AG04450 (cell line): ENCODE data around the gene ADAM12. TPM values are rescaled to one million over a fixed set of nuclear protein-coding genes. Genes with fewer than 3 reads are reported as not detected.

Experiments used
- CTCF ChIA-PET: fragments of 300-600, 350-600 bp; formaldehyde crosslinking; extraction: SDS; loops from one replicate; lab custom pipeline; 2022; ENCODE audit warnings: antibody characterized with exemption, inconsistent platforms; lab: Charles Lee
- POLR2A ChIA-PET: fragments of 350-600 bp; formaldehyde crosslinking; extraction: SDS; loops from one replicate; lab custom pipeline; 2021; ENCODE audit warnings: antibody characterized with exemption, inconsistent platforms; lab: Yijun Ruan, JAX
- DNase-seq: peaks from one replicate; pipeline ENCODE4 v3.0.0-alpha.2; 2011; ENCODE audit warnings: low read depth, low spot score
- H3K27ac ChIP-seq: one replicate; pipeline ENCODE4 v1.5.1; 2012; ENCODE audit warnings: low read depth, low read length, control low read depth
- H3K27me3 ChIP-seq: one replicate; pipeline ENCODE4 v1.6.0; 2012; ENCODE audit warnings: low read length; ENCODE audit not compliant: control insufficient read depth, insufficient read depth
- H3K4me3 ChIP-seq: 2 replicates; pipeline ENCODE4 v1.5.1; 2011; ENCODE audit warnings: mild to moderate bottlenecking, low read depth, low read length, control low read depth
- H3K9me3 ChIP-seq: 2 replicates; pipeline ENCODE4 v1.5.1; 2012; ENCODE audit warnings: low read length; ENCODE audit not compliant: control insufficient read depth, insufficient read depth
- CTCF ChIP-seq: IDR thresholded peaks from 2 replicates; pipeline ENCODE4 v1.5.1; 2011; ENCODE audit warnings: low read depth, low read length, control low read depth, inconsistent platforms
- polyA minus RNA-seq: library from RNA; depleted of rRNA, polyadenylated mRNA; stranded (reverse); fragments of >200 nt; gene quantifications from 2 replicates; pipeline ENCODE4 v1.2.3, GENCODE V29; 2011; rRNA and poly(A)+ RNA removed
- polyA plus RNA-seq: library from polyadenylated mRNA; depleted of rRNA; stranded (reverse); fragments of >200 nt; gene quantifications from 2 replicates; pipeline ENCODE4 v1.2.3, GENCODE V29; 2011; rRNA removed

The ADAM12 gene
- polyA plus RNA-seq (6.6 and 8.0 TPM in 2 replicates), polyA minus RNA-seq (11.0 and 11.3 TPM in 2 replicates)

DNA sequence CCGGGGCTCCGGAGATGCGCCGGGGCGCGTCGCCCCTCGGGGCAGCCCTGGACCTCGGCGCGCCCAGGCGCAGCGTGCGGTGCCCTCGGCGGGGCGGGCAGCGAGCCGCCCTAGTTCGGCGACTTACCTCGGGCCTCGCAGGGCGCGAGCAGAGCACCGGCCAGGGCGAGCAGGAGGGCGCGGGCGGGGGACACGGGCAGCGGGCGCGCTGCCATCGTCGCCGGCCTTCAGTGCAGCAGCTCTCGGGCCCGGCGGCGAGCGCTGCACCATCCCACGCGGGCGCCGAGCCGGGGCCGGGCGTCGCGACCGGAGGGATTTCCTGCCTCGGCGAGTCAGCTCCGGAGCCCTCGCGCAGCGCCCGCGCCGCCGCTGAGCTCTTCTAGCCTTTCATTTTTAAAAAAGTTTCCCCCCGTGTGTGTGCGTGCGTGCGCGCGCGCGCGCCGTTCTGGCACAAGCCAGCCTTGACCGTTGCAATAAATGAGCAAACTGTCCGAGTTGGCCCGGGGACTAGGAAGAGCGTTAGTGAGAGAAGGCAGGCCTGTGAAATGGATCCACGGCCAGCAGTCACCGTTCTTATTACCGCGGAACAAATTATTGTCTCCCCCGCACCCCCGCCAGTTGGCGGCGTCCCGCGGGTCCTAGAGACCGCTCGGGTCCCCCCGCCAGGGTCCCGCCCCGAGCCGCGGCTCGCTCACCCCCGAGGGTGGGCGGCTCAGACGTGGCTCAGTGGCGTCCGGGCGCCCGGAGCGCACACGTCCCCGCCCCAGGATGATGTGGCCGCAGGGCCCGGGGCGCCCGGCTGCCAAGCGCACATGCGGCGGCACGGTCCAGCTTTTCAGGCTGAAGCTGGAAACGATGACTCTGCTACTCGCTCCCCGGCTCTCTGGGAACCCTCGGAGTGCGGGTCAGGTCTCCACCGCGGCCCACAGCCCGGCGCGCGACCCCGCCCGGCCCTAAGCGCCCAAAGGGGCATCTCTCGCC is at the start of gene ADAM12:
Gene ADAM12 (minus strand): TSS at position 547 of the 981 bp plus-strand sequence. CDS start 332 bp downstream, at position 215.
- no peak for TF ChIP-seq CTCF
- H3K9me3 ChIP-seq, result no peaks in the 10 kb centered on the region; the same call in 1 of the 2 replicates
- H3K27ac ChIP-seq, result no peak within 1 kb of the TSS
- no peaks in the 10 kb centered on the region for H3K27me3 ChIP-seq
- POLR2A ChIA-PET, result interaction anchor here (0.8 to 1.1 kb wide), 2 partner anchors 189 to 211 kb away, joined by 5 to 10 read pairs; no protein-coding TSS in a partner anchor
- no peak for DNase-seq
- H3K4me3 ChIP-seq, result peak within 1 kb of the TSS; percentile 65
- CTCF ChIA-PET, result interaction anchor here (0.6 to 2.7 kb wide), 6 partner anchors 116 to 453 kb away, joined by 3 to 21 read pairs (median 11); no protein-coding TSS in a partner anchor

DNA sequence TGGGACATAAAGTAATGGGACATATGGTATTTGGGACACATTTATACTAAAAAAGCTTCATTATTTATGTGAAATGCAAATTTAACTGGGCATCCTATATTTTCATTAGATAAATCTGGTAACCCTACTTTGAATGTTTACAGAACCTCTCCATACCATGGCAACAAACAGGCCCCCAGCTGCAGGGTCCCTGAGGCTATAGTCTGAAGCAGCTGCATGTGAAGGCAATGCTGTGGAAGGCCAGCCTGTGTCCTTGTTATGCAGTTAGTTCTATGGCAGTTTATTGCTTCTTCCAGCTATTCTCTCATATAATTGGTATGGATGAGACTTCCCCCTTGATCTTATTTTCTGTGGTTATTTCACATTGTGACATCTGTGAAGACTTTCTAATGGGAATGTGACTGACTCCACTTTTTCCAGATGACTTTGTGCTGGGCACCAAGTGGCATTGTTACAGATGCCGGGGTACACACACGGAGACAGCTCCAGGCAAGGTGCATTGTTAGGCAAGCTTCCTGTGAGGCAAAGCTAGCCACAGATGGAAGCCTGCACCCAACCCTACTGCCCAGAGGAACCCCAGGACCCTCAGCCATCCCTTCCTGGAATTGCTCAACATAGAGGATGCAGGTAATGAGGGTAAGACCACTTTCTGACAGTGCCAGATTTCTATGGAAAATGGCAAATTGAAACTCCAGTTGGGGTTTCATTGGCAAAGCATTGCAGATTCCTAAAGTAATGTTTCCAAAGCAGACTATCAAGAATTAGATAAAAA is 49.5 kb upstream of the ADAM12 start:
- no peak for DNase-seq
- Histone ChIP-seq H3K4me3 (no peak overlapping the region), H3K27me3 (peaks cover 11% of the 10 kb centered on the region), H3K27ac (no peak overlapping the region), H3K9me3 (peaks cover 4% of the 10 kb centered on the region; the same call in 1 of the 2 replicates)
- TF ChIP-seq CTCF, result no peak
- ChIA-PET POLR2A (no interaction called here), CTCF (interaction anchor here (1.0 kb wide), 1 partner anchor 503 kb away, joined by 3 read pairs; no protein-coding TSS in a partner anchor)

GRCh38 chr10:126434235-126434634 is 46.0 kb upstream of the ADAM12 start:
- Histone ChIP-seq H3K27ac (no peak overlapping the region), H3K9me3 (no peaks in the 10 kb centered on the region; the same call in 1 of the 2 replicates), H3K4me3 (no peak overlapping the region), H3K27me3 (peaks cover 11% of the 10 kb centered on the region)
- CTCF ChIA-PET, result no interaction called here
- no peak for DNase-seq
- TF ChIP-seq CTCF, result no peak
- POLR2A ChIA-PET, result no interaction called here

DNA sequence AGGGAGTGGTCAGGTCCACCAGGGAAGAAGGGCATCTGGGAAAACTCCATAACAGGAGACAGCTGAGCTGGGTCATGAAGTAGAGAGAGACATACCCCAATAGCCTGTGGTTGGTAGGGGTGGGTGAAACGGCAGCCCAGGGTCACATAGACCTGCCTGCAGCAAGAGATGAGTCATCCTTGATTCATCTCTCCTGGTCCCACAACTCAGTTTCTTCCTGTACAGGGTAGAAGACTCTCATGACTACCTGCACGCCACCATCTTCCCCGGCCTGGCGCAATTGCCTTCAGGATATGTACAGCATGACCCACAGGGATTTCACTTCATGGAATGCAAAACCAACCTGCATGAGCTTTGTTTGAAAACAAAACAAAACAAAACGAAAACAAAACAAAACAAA is 45.1 kb upstream of the ADAM12 start:
- H3K27me3 ChIP-seq, result peaks cover 13% of the 10 kb centered on the region
- no peak for TF ChIP-seq CTCF
- no peak overlapping the region for H3K27ac ChIP-seq
- CTCF ChIA-PET, result no interaction called here
- H3K9me3 ChIP-seq, result no peaks in the 10 kb centered on the region
- no peak for DNase-seq
- POLR2A ChIA-PET, result no interaction called here
- H3K4me3 ChIP-seq, result no peak overlapping the region
